Ascending aorta (tissue), 2 donors: ENCODE measurements around the gene RASD2. TPM values are rescaled to one million over a fixed set of nuclear protein-coding genes. Genes with fewer than 3 reads are reported as not detected.

Experiments
- DNase-seq, 2 donors: peaks; one replicate each; pipeline ENCODE4 v3.0.0-alpha.2; 2019; ENCODE audit warnings: low spot score in 2 of 2
- H3K27ac ChIP-seq, 2 donors: fragments of 200-600 bp; sonication (generic); one replicate each; pipeline ENCODE4 v1.5.1; 2016 to 2017; ENCODE audit warnings: mild to moderate bottlenecking in 1 of 2
- H3K27me3 ChIP-seq: fragments of 200-600 bp; sonication (generic); one replicate; pipeline ENCODE4 v1.5.1; 2017
- H3K36me3 ChIP-seq, 2 donors: fragments of 200-600 bp; sonication (generic); one replicate each; pipeline ENCODE4 v1.5.1; 2016
- H3K4me1 ChIP-seq, 2 donors: fragments of 200-600 bp; sonication (generic); one replicate each; pipeline ENCODE4 v1.5.1; 2016 to 2017; ENCODE audit warnings: mild to moderate bottlenecking in 1 of 2
- H3K4me3 ChIP-seq, 2 donors: fragments of 200-600 bp; sonication (generic); one replicate each; pipeline ENCODE4 v1.5.1; 2016 to 2017; ENCODE audit warnings: mild to moderate bottlenecking in 1 of 2
- H3K9me3 ChIP-seq, 2 donors: fragments of 200-600 bp; sonication (generic); one replicate each; pipeline ENCODE4 v1.5.1; 2016
- intact Hi-C: fragments of 100-400 bp; cut with DNase I; formaldehyde crosslinking; loops from one replicate; pipeline ENCODE4 v1.15.1; 2023
- total RNA-seq: library from RNA; depleted of rRNA; stranded (reverse); fragments of >200 nt; gene quantifications from one replicate; pipeline ENCODE4 v1.1.0, GENCODE V29; 2016
- TF ChIP-seq, protein P1 (sequence below), 3 experiments: fragments of 200-600 bp in 2 of 3; fragments of 450-650 bp in 1 of 3; sonication (generic) in 2 of 3; IDR thresholded peaks; one replicate each; pipeline ENCODE4 v1.5.1; 2016 to 2019; ENCODE audit warnings: antibody characterized with exemption in 3 of 3, mild to moderate bottlenecking in 1 of 3, moderate library complexity in 1 of 3

RASD2 gene
- total RNA-seq, 1 donor from 2014 or later: 6.6 TPM

DNA sequence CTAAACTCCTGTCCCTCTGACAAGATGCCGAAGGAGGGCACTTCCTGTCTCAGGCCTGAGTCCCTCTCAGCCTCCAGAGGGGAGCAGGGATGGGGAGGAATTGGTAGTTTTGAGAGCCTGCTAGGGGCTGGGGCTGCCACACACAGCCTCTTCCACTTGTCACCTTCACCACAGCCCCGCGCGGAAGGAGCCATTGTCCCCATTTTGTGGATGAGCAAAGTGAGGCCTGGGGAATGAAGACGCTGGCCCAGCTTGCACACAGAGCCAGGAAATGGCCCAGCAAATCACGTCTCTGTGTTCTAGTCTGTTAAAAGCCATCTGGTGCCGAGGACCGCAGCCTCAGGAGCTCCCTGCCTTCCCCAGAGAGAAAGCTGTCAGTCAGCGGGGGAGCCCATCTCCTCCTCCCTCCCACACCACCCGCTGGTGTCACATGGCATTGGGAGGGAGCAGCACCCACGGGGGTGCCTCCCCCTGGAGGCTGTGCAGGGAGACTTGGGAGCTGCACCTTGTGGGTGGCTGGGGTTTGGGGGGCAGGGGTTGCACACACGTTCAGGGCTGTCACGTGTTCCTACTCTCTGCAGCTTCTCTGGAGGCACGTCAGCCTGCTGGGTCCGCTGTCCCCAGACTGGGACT lies 34.6 kb downstream of the RASD2 start:
- Histone ChIP-seq H3K27me3 (no peaks in the 10 kb centered on the region), H3K27ac (no peak overlapping the region), H3K4me1 (no peaks in the 10 kb centered on the region), H3K36me3 (no peaks in the 10 kb centered on the region), H3K4me3 (no peak overlapping the region), H3K9me3 (no peaks in the 10 kb centered on the region)
- DNase-seq: no peak
- TF ChIP-seq, protein P1, sequence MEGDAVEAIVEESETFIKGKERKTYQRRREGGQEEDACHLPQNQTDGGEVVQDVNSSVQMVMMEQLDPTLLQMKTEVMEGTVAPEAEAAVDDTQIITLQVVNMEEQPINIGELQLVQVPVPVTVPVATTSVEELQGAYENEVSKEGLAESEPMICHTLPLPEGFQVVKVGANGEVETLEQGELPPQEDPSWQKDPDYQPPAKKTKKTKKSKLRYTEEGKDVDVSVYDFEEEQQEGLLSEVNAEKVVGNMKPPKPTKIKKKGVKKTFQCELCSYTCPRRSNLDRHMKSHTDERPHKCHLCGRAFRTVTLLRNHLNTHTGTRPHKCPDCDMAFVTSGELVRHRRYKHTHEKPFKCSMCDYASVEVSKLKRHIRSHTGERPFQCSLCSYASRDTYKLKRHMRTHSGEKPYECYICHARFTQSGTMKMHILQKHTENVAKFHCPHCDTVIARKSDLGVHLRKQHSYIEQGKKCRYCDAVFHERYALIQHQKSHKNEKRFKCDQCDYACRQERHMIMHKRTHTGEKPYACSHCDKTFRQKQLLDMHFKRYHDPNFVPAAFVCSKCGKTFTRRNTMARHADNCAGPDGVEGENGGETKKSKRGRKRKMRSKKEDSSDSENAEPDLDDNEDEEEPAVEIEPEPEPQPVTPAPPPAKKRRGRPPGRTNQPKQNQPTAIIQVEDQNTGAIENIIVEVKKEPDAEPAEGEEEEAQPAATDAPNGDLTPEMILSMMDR (IDR thresholded peaks at IDR 0.05): no peak
- intact Hi-C loops: no loop called here

DNA sequence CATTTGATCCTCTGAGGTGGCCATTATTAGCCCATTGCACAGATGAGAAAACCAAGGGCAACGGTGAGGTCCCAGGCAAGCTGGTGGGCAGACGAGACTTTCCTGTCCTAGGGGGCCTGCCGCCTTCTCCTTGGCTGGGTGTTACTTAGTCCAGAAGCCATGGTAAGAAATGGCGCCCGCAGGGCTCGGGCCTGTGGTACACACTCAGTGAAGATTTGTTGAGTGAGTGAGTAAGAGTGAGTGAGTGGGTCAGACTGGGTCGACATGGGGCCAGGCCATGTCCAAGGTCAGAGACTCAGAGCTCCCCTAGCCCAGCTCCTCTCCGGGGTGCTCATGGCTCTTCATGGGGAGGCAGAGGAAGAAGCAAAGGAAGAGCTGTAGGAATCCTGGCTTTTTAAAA lies 36.0 kb downstream of the RASD2 start:
- intact Hi-C loops: no loop called here
- DNase-seq: no peak
- H3K27me3 ChIP-seq: no peaks in the 10 kb centered on the region

DNA sequence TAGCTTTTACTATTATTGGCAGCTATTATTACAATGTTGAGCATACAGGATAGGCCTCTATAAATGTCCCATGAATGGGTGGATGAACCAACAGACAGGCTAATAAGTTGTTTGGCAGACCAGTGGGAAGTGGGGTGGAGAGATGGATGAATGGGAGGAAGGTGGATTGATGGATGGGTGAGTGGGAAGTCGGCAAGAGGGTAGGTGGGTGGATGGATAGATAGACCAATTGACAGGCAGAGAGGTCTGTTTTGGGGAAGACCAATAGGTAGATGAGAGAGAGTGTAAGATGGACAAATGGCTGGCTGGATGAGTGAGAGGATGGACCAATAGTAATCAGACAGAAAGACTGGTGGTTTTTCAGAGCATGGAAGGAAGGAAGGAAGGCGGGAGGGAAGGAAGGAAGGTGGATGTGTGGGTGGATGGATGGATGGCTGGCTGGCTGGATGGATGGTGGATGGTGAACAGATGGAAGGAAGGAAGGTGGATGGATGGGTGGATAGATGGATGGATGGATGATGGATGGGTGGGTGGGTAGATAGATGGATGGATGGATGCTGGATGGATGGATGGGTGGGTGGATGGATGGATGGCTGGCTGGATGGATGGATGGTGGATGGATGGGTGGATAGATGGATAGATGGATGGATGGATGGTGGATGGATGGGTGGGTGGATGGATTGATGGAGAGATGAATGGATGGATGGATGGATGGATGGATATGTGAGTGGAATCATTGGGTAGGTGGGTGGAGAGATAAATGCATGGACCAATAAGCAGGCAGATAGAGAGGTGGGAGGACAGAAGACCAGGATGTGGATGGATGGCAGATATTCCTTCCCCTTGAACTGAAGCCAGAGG lies 37.4 kb downstream of the RASD2 start:
- TF ChIP-seq, protein P1 (IDR thresholded peaks at IDR 0.05): no peak
- no peak overlapping the region for H3K27ac ChIP-seq
- intact Hi-C loops: no loop called here
- H3K27me3 ChIP-seq: no peaks in the 10 kb centered on the region
- no peaks in the 10 kb centered on the region for H3K36me3 ChIP-seq
- H3K4me1 ChIP-seq: no peaks in the 10 kb centered on the region
- H3K9me3 ChIP-seq: no peaks in the 10 kb centered on the region
- DNase-seq: no peak
- no peak overlapping the region for H3K4me3 ChIP-seq

More for the DNA sequence above, 36.0 kb downstream of the RASD2 start:
- Histone ChIP-seq H3K9me3 (no peaks in the 10 kb centered on the region), H3K36me3 (no peaks in the 10 kb centered on the region), H3K4me3 (no peak overlapping the region), H3K4me1 (no peaks in the 10 kb centered on the region), H3K27ac (no peak overlapping the region)
- TF ChIP-seq, protein P1 (IDR thresholded peaks at IDR 0.05): no peak

DNA sequence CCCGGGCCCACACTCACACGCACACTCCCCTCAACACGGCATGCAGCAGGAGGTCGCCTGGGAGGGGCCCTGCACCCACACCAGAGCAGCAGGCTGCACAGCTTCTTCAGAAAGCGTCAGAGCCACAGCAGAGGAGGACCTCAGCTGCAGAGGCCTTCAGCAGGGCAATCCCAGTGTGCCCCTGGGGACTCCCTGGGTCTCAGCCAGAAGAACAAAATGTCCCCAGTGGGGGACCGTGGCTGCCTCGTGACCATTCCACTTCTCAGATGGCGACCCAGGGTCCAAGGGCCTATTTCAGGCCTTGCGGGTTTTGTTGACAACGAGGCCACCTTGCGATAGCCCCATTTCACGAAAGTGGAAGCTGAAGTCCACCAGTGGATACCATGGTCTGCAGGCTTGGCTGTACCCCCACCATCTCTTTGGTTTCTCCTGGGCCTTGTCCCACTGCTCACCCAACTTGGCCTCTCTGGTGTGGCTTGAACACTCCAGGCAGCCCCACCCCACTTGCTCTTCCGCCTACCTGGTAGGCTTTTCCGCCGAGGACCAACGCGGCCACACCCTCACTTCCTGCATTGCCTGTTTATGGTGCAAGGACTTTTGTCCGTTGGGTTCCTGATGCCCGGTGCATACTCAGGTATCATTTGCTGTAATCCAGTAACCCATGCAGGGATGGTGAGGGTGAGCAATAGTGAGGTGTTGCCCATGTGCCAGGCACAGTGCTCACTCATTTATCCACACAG lies 38.4 kb downstream of the RASD2 start:
- DNase-seq: no peak
- H3K4me3 ChIP-seq: no peak overlapping the region
- H3K9me3 ChIP-seq: no peaks in the 10 kb centered on the region
- intact Hi-C loops: no loop called here
- no peaks in the 10 kb centered on the region for H3K27me3 ChIP-seq
- no peaks in the 10 kb centered on the region for H3K36me3 ChIP-seq
- H3K4me1 ChIP-seq: no peaks in the 10 kb centered on the region
- H3K27ac ChIP-seq: no peak overlapping the region
- TF ChIP-seq, protein P1 (IDR thresholded peaks at IDR 0.05): no peak

DNA sequence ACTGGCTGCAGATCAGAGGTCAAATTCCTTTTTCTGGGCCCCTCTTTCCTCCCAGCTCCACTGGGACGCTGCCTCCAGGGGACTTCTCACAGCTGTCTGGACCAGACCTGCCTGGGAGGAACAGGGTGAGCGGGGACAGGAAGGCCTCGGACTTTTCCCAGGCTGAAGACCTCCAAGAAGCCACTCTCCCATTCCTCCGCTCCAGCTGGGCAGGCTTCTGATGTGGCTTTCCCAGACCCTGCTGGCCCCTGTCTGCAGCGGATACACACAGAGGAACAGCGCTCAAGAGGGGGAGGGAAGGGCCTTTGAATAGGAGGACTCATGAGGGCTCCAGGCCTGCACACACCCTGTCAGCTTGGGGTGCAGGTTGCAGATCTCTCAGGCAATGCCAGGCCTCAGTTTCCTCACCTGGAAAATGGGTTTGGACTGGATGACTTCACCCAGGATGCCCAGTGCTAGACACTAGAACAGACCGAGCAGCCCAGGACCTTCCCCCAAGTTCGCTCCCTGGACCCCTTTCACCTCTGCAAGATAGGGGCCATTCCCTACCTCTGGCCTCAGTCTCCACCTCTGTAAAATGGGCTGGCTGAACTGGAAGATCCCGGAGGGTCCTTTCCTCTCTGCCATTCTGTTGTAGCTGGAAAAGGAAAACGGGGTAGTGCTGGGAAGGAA lies 39.9 kb downstream of the RASD2 start:
- H3K27ac ChIP-seq: no peak overlapping the region
- TF ChIP-seq, protein P1 (IDR thresholded peaks at IDR 0.05): no peak
- no peak overlapping the region for H3K4me3 ChIP-seq
- intact Hi-C loops: no loop called here
- H3K4me1 ChIP-seq: no peaks in the 10 kb centered on the region
- no peaks in the 10 kb centered on the region for H3K36me3 ChIP-seq
- H3K9me3 ChIP-seq: no peaks in the 10 kb centered on the region
- H3K27me3 ChIP-seq: no peaks in the 10 kb centered on the region
- no peak for DNase-seq
